ENCODE data around the gene RAMAC. TPM values are rescaled to one million over a fixed set of nuclear protein-coding genes. Genes with fewer than 3 reads are reported as not detected.
"Not testable (repeated sequence)": the region's sequence is repeated elsewhere in the genome, so short reads cannot be mapped to it uniquely, and the experiment has no call there.

The RAMAC gene
- 10 to 100 TPM; 22.4 to 24.1 TPM for total RNA-seq

DNA sequence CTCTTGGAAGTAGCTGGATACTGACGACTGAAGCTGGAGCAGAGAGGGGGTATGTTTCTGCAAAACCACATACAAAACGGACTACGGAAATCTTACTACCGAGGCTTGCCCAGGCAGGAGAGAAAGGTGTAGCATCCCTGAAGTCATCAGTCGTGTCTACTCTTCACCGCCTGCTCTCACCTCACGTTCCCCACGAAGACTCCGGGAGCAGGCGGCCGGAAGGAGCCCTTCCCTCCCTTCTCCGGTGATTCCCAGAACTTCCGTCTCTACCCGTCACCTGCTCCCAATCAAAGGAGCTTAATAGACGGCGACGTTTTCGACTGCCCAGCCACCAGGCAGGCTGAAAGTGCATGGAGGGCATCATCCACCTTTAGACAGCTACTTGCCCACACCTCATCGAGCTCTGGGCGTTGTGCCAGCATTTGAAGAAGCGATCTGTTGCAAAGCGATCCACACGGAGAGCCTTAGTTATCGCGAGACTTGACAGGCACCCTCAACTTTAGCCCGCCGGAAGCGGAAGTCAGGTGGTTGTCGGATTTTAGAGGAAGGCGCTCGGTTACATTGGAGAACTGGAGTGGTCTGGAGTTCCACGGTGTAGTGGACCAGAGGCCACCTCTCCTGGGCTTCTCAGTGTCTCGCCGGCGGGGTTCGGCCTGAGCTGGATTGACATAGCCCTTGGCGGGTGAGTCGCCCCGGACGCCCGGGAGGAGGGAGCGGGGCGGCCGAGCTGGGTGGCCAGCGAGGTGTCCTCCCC is at the start of gene RAMAC:
Gene RAMAC (plus strand): TSS at position 523 of the 754 bp plus-strand sequence. CDS start 2,809 bp downstream, outside the sequence.
- intact Hi-C loops (cut with DNase I), result no loop called here
- Histone ChIP-seq H3K4me3 (peak within 1 kb of the TSS; percentile 72 to 81), H3K27me3 (replicated peaks; ENCODE audit: insufficient read depth) (no peaks in the 10 kb centered on the region), H3K4me1 (replicated peaks) (peaks cover 7% of the 10 kb centered on the region), H3K27ac (peak within 1 kb of the TSS; percentile 76 to 80), H3K9me3 (no peaks in the 10 kb centered on the region), H3K36me3 (no peaks in the 10 kb centered on the region)
- 2% methylated on average over 45 of the region's 45 CpGs for WGBS
- peak; percentile 49 for TF ChIP-seq POLR2A (IDR thresholded peaks at IDR 0.05)
- TF ChIP-seq, protein P1, sequence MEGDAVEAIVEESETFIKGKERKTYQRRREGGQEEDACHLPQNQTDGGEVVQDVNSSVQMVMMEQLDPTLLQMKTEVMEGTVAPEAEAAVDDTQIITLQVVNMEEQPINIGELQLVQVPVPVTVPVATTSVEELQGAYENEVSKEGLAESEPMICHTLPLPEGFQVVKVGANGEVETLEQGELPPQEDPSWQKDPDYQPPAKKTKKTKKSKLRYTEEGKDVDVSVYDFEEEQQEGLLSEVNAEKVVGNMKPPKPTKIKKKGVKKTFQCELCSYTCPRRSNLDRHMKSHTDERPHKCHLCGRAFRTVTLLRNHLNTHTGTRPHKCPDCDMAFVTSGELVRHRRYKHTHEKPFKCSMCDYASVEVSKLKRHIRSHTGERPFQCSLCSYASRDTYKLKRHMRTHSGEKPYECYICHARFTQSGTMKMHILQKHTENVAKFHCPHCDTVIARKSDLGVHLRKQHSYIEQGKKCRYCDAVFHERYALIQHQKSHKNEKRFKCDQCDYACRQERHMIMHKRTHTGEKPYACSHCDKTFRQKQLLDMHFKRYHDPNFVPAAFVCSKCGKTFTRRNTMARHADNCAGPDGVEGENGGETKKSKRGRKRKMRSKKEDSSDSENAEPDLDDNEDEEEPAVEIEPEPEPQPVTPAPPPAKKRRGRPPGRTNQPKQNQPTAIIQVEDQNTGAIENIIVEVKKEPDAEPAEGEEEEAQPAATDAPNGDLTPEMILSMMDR (IDR thresholded peaks at IDR 0.05), result no peak
- TF ChIP-seq POLR2AphosphoS5 (IDR thresholded peaks at IDR 0.05), result peak; percentile 95
- DNase-seq (ENCODE audit: low spot score), result peak; percentile 95

GRCh38 chr15:82936966-82937711 is 48.9 kb upstream of the RAMAC start:
- peak overlapping the region in 1 of 2 donors; percentile 46 for H3K27ac ChIP-seq
- no peaks in the 10 kb centered on the region for H3K9me3 ChIP-seq
- H3K4me1 ChIP-seq (replicated peaks), result peaks cover 12% of the 10 kb centered on the region
- H3K27me3 ChIP-seq (replicated peaks; ENCODE audit: insufficient read depth), result no peaks in the 10 kb centered on the region
- intact Hi-C loops (cut with DNase I), result no loop called here
- 65% methylated on average over 4 of the region's 4 CpGs for WGBS
- H3K36me3 ChIP-seq, result no peaks in the 10 kb centered on the region
- no peak for DNase-seq (ENCODE audit: low spot score)
- no peak overlapping the region for H3K4me3 ChIP-seq
- TF ChIP-seq, protein P1 (IDR thresholded peaks at IDR 0.05), result no peak
- TF ChIP-seq POLR2AphosphoS5 (IDR thresholded peaks at IDR 0.05), result no peak
- TF ChIP-seq POLR2A (IDR thresholded peaks at IDR 0.05), result no peak

DNA sequence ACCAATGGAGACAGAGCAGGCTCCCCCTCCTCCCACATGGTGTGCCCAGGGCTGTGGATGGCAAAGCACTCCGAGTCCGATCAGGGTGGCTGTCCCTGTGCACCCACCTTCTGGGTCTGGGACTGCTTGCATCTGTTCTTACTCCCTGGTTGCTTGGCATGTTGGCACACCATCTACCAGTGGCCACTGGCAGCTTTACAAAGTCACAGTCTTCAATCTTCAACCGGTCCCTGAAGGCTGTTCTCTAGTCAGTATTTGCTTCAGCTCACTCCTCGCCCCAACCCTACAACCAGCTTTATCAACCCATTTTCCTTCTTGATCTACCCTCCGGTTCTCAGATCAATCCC is 48.3 kb upstream of the RAMAC start:
- Histone ChIP-seq H3K27ac (peak overlapping the region in 1 of 2 donors; percentile 46), H3K27me3 (replicated peaks; ENCODE audit: insufficient read depth) (no peaks in the 10 kb centered on the region), H3K36me3 (no peaks in the 10 kb centered on the region), H3K9me3 (no peaks in the 10 kb centered on the region), H3K4me1 (replicated peaks) (peaks cover 15% of the 10 kb centered on the region), H3K4me3 (no peak overlapping the region)
- DNase-seq (ENCODE audit: low spot score), result no peak
- 91% methylated on average over 5 of the region's 5 CpGs for WGBS
- intact Hi-C loops (cut with DNase I), result no loop called here
- TF ChIP-seq POLR2AphosphoS5 (IDR thresholded peaks at IDR 0.05) (no peak), POLR2A (IDR thresholded peaks at IDR 0.05) (no peak)
- TF ChIP-seq, protein P1 (IDR thresholded peaks at IDR 0.05), result no peak

DNA sequence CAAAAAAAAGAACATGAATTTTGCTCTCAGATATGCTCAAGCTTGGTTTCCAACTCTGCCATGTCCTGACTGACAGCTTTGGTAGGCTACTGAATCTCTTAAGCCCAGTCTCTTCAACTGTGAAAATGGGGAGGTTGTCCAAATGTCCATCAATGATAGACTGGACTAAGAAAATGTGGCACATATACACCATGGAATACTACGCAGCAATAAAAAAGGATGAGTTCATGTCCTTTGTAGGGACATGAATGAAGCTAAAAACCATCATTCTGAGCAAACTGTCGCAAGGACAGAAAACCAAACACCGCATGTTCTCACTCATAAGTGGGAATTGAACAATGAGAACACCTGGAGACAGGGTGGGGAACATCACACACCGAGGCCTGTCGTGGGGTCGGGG is 46.3 kb upstream of the RAMAC start:
- 97% methylated on average over 6 of the region's 6 CpGs for WGBS

GRCh38 chr15:82942691-82943090 is 43.3 kb upstream of the RAMAC start:
- intact Hi-C loops (cut with DNase I), result no loop called here
- Histone ChIP-seq H3K4me1 (replicated peaks) (peaks cover 28% of the 10 kb centered on the region), H3K36me3 (no peaks in the 10 kb centered on the region), H3K27me3 (replicated peaks; ENCODE audit: insufficient read depth) (no peaks in the 10 kb centered on the region), H3K4me3 (no peak overlapping the region), H3K27ac (peak overlapping the region; percentile 70 to 71), H3K9me3 (no peaks in the 10 kb centered on the region)
- WGBS, result 39% methylated on average over 8 of the region's 8 CpGs
- peak; percentile 97 for TF ChIP-seq POLR2AphosphoS5 (IDR thresholded peaks at IDR 0.05)
- TF ChIP-seq, protein P1 (IDR thresholded peaks at IDR 0.05), result no peak
- no peak for TF ChIP-seq POLR2A (IDR thresholded peaks at IDR 0.05)
- peak; percentile 96 for DNase-seq (ENCODE audit: low spot score)

More for the DNA sequence above, 46.3 kb upstream of the RAMAC start:
- DNase-seq (ENCODE audit: low spot score); H3K36me3 ChIP-seq; H3K27ac ChIP-seq; H3K4me3 ChIP-seq; intact Hi-C loops (cut with DNase I); H3K27me3 ChIP-seq (replicated peaks; ENCODE audit: insufficient read depth); H3K9me3 ChIP-seq: not testable (repeated sequence)
- peaks cover 31% of the 10 kb centered on the region for H3K4me1 ChIP-seq (replicated peaks)
